DOHH2 (cell line): ENCODE measurements around the gene SETDB1.
"Not testable (repeated sequence)": the region's sequence is repeated elsewhere in the genome, so short reads cannot be mapped to it uniquely, and the experiment has no call there.

Experiments
- H3F3A ChIP-seq: fragments of 200-600 bp; sonication (generic), shearing (Covaris generic); 2 replicates; pipeline ENCODE4 v1.6.0; 2016; ENCODE audit warnings: antibody characterized with exemption, mild to moderate bottlenecking; ENCODE audit not compliant: control insufficient read depth, insufficient read depth
- H3K27ac ChIP-seq: fragments of 200-600 bp; sonication (generic); 2 replicates; pipeline ENCODE4 v1.5.1; 2014; ENCODE audit warnings: low read depth, mild to moderate bottlenecking, low read length, moderate library complexity
- H3K27me3 ChIP-seq: fragments of 200-600 bp; sonication (generic); 2 replicates; pipeline ENCODE4 v1.6.1; 2014; ENCODE audit warnings: mild to moderate bottlenecking, low read length, mixed read lengths; ENCODE audit not compliant: control insufficient read depth
- H3K36me3 ChIP-seq: fragments of 200-600 bp; sonication (generic); 2 replicates; pipeline ENCODE4 v1.6.1; 2014; ENCODE audit warnings: mild to moderate bottlenecking, low read length, moderate library complexity, mixed read lengths; ENCODE audit not compliant: control insufficient read depth
- H3K4me1 ChIP-seq: fragments of 200-600 bp; sonication (generic); 2 replicates; pipeline ENCODE4 v1.6.1; 2014; ENCODE audit warnings: mild to moderate bottlenecking, low read length, mixed read lengths; ENCODE audit not compliant: control insufficient read depth
- H3K4me2 ChIP-seq: fragments of 200-600 bp; sonication (generic); 2 replicates; pipeline ENCODE4 v1.6.0; 2014; ENCODE audit warnings: mild to moderate bottlenecking, low read length, moderate library complexity
- H3K4me3 ChIP-seq: fragments of 200-600 bp; sonication (generic); 2 replicates; pipeline ENCODE4 v1.5.1; 2014; ENCODE audit warnings: mild to moderate bottlenecking, low read length, mixed read lengths
- H3K79me2 ChIP-seq: fragments of 200-600 bp; sonication (generic); 2 replicates; pipeline ENCODE4 v1.6.1; 2014; ENCODE audit warnings: mild to moderate bottlenecking, low read length, mixed read lengths; ENCODE audit not compliant: control insufficient read depth
- H3K9me2 ChIP-seq: fragments of 200-600 bp; sonication (generic); replicated peaks from 2 replicates; pipeline ENCODE4 v1.6.1; 2014; ENCODE audit warnings: mild to moderate bottlenecking, low read length, mixed read lengths; ENCODE audit not compliant: control insufficient read depth
- H3K9me3 ChIP-seq: fragments of 200-600 bp; sonication (generic); 2 replicates; pipeline ENCODE4 v1.6.1; 2014; ENCODE audit warnings: antibody characterized with exemption, low read length, mixed read lengths; ENCODE audit not compliant: control insufficient read depth, insufficient read depth
- H4K20me1 ChIP-seq: fragments of 200-600 bp; sonication (generic); 2 replicates; pipeline ENCODE4 v1.6.0; 2014; ENCODE audit warnings: low read depth, mild to moderate bottlenecking, antibody characterized with exemption, low read length, moderate library complexity; ENCODE audit not compliant: control insufficient read depth, insufficient read depth
- EZH2phosphoT487 ChIP-seq: fragments of 200-600 bp; sonication (generic); IDR thresholded peaks from 2 replicates; pipeline ENCODE4 v1.6.1; 2017; ENCODE audit warnings: borderline replicate concordance, mild to moderate bottlenecking, antibody characterized with exemption, low read length, moderate library complexity, mixed read lengths
- TF ChIP-seq, protein P1 (sequence below): fragments of 200-600 bp; sonication (generic); IDR thresholded peaks from one replicate; pipeline ENCODE4 v1.5.1; 2014; ENCODE audit warnings: antibody characterized with exemption, mild to moderate bottlenecking, low read depth, low read length; ENCODE audit not compliant: poor library complexity, severe bottlenecking

SETDB1 gene

DNA sequence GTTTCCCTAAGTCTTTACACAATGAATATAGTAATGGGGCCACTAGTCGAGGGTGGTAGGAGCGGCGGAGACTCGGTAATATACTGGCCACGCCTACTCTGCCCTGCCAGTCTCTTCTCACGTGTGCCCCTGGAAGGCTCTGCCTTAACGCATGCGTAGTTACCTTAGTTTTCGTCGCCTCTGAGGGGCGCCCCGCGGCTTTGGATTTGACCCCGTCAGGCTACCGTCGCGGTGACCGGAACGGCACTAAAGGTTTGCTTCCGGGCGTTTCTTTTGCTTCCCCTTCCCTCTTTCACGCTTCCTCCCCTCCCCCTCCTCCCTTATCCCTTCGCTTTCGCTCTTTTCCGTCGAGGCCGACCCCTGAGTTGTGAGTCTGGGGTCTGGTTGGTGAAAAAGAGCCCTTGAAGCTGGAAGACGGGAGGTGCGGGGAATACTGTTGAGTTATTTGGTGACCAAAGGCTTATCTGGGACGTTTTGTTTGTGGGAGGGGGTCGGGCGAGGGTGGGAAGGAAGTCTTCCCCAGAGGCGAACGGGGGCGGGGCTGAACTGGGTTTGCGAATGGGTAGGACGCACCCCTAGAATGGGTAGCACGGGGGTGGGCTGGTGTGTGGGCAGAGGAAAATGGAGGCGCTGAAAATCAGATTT is at the start of gene SETDB1:
SETDB1 (plus strand) TSS at position 267 of the 645 bp plus-strand sequence. CDS start 1,352 bp downstream, outside the sequence.
- H3K27me3 ChIP-seq: no peaks in the 10 kb centered on the region
- H3K36me3 ChIP-seq: peaks cover 39% of the 10 kb centered on the region
- peak within 1 kb of the TSS; percentile 93 for H3K4me2 ChIP-seq
- peaks cover 36% of the 10 kb centered on the region for H3K4me1 ChIP-seq
- H3K9me3 ChIP-seq: peaks cover 7% of the 10 kb centered on the region; the same call in 1 of the 2 replicates
- no peaks in the 10 kb centered on the region for H3K9me2 ChIP-seq
- H4K20me1 ChIP-seq: no peaks in the 10 kb centered on the region
- TF ChIP-seq EZH2phosphoT487: no peak
- TF ChIP-seq, protein P1, sequence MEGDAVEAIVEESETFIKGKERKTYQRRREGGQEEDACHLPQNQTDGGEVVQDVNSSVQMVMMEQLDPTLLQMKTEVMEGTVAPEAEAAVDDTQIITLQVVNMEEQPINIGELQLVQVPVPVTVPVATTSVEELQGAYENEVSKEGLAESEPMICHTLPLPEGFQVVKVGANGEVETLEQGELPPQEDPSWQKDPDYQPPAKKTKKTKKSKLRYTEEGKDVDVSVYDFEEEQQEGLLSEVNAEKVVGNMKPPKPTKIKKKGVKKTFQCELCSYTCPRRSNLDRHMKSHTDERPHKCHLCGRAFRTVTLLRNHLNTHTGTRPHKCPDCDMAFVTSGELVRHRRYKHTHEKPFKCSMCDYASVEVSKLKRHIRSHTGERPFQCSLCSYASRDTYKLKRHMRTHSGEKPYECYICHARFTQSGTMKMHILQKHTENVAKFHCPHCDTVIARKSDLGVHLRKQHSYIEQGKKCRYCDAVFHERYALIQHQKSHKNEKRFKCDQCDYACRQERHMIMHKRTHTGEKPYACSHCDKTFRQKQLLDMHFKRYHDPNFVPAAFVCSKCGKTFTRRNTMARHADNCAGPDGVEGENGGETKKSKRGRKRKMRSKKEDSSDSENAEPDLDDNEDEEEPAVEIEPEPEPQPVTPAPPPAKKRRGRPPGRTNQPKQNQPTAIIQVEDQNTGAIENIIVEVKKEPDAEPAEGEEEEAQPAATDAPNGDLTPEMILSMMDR: no peak
- peak within 1 kb of the TSS; percentile 91 for H3K4me3 ChIP-seq
- H3K27ac ChIP-seq: peak within 1 kb of the TSS; percentile 90
- peaks cover 9% of the 10 kb centered on the region; the same call in 1 of the 2 replicates for H3F3A ChIP-seq
- H3K79me2 ChIP-seq: peaks cover 35% of the 10 kb centered on the region

DNA sequence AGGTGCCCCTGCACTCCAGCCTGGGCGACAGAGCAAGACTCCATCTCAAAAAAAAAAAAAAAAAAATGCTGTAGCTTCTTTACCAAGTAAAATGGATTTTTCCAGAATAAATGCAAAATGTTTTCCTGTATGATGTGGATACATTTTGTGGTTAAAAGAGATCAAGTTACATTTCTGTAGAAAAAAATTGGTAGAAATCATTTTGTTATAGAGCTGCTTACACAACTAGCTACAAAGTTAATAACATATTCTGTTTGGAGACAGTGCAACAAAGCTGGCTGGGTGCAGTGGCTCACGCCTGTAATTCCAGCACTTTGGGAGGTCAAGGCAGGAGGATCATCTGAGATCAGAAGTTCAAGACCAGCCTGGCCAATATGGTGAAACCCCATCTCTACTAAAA is 47.2 kb upstream of the SETDB1 start:
- not testable (repeated sequence) for H3K27me3 ChIP-seq, H4K20me1 ChIP-seq, H3K9me3 ChIP-seq, H3F3A ChIP-seq, H3K4me2 ChIP-seq, H3K4me3 ChIP-seq, H3K27ac ChIP-seq, H3K36me3 ChIP-seq, H3K9me2 ChIP-seq
- Histone ChIP-seq H3K79me2 (peaks cover 24% of the 10 kb centered on the region), H3K4me1 (peaks cover 23% of the 10 kb centered on the region)

DNA sequence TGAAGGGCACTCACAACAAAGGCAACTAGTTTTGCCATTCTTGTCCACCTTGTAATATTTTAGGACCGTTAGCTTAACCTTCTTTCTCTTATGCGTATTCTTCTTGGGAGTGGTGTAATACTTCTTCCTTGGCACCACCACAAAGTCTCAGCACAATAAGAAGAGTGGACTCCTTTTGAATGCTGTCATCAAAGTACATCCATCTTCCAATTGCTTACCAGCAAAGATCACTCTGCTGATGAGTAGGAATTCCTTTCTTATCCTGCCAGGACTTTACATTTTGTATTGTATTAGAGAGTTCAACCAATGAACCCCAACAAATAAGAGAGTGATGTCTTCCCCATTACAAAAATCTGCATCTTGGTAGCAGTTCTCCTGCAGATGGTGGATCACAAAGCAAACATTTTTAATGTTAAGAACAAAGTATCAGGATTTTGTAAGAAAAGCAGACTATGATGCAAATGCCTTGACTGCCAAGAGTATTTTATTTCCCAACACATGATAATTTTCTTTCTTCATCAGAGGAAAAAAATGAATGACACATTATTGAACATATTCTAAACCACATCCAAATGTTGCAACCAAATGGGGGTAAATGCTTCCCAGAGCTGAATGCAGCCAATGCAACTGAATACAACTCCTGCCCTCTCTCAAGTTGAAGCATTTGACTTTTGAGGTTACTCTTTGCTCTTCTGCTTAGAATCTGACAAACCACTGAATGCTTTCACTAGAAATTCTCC is 44.7 kb upstream of the SETDB1 start:
- no peak overlapping the region for H3K4me2 ChIP-seq
- no peaks in the 10 kb centered on the region for H3K9me3 ChIP-seq
- no peaks in the 10 kb centered on the region for H4K20me1 ChIP-seq
- H3K79me2 ChIP-seq: no peaks in the 10 kb centered on the region
- TF ChIP-seq, protein P1: no peak
- peaks cover 6% of the 10 kb centered on the region for H3K4me1 ChIP-seq
- H3F3A ChIP-seq: no peaks in the 10 kb centered on the region
- H3K9me2 ChIP-seq: no peaks in the 10 kb centered on the region
- peaks cover 9% of the 10 kb centered on the region for H3K27me3 ChIP-seq
- H3K27ac ChIP-seq: no peak overlapping the region
- H3K36me3 ChIP-seq: no peaks in the 10 kb centered on the region
- H3K4me3 ChIP-seq: no peak overlapping the region

DNA sequence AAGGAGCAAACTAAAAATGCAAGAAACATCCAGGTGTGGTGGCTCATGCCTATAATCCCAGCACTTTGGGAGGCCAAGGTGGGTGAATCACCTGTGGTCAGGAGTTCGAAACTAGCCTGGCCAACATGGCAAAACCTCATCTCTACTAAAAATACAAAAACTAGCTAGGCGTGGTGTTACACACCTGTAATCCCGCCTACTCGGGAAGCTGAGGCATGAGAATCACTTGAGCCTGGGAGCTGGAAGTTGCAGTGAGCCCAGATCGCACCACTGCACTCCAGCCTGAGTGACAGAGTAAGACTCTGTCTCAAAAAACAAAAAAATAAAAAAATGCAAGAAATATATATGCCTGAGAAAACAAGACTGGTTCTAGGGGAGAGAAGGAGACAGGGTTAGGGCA is 43.0 kb upstream of the SETDB1 start:
- not testable (repeated sequence) for H3K4me3 ChIP-seq, H3F3A ChIP-seq, H3K27ac ChIP-seq, H3K9me2 ChIP-seq, H3K36me3 ChIP-seq, H3K4me1 ChIP-seq, H4K20me1 ChIP-seq, H3K4me2 ChIP-seq, H3K79me2 ChIP-seq, H3K9me3 ChIP-seq
- peaks cover 13% of the 10 kb centered on the region for H3K27me3 ChIP-seq
